Nephron (organoid): ENCODE data around the gene CYB561D2.

Experiments
- H3K27ac Mint-ChIP-seq, 3 experiments: 2 replicates each; pipeline ENCODE4 v1.8.0; 2020; ENCODE audit warnings: mixed read lengths in 3 of 3, mild to moderate bottlenecking in 2 of 3, moderate library complexity in 1 of 3
- H3K27me3 Mint-ChIP-seq: 2 replicates; pipeline ENCODE4 v1.8.0; 2021; ENCODE audit warnings: low read depth, mild to moderate bottlenecking, moderate library complexity, mixed read lengths
- H3K36me3 Mint-ChIP-seq: 2 replicates; pipeline ENCODE4 v1.8.0; 2020; ENCODE audit warnings: low read depth, mixed read lengths
- H3K4me1 Mint-ChIP-seq: 2 replicates; pipeline ENCODE4 v1.8.0; 2020; ENCODE audit warnings: mixed read lengths
- H3K4me3 Mint-ChIP-seq, 3 experiments: 2 replicates each; pipeline ENCODE4 v1.8.0; 2020; ENCODE audit warnings: mild to moderate bottlenecking in 3 of 3, mixed read lengths in 3 of 3, moderate library complexity in 2 of 3
- H3K9me3 Mint-ChIP-seq: 2 replicates; pipeline ENCODE4 v1.8.0; 2020; ENCODE audit warnings: mixed read lengths
- TF ChIP-seq, protein P1 (sequence below), 3 experiments: fragments of 200-600 bp; sonication (generic); IDR thresholded peaks; one replicate each; pipeline ENCODE4 v1.5.0; 2021; ENCODE audit warnings: antibody characterized with exemption in 3 of 3; ENCODE audit not compliant: unreplicated experiment in 3 of 3

Gene CYB561D2

DNA sequence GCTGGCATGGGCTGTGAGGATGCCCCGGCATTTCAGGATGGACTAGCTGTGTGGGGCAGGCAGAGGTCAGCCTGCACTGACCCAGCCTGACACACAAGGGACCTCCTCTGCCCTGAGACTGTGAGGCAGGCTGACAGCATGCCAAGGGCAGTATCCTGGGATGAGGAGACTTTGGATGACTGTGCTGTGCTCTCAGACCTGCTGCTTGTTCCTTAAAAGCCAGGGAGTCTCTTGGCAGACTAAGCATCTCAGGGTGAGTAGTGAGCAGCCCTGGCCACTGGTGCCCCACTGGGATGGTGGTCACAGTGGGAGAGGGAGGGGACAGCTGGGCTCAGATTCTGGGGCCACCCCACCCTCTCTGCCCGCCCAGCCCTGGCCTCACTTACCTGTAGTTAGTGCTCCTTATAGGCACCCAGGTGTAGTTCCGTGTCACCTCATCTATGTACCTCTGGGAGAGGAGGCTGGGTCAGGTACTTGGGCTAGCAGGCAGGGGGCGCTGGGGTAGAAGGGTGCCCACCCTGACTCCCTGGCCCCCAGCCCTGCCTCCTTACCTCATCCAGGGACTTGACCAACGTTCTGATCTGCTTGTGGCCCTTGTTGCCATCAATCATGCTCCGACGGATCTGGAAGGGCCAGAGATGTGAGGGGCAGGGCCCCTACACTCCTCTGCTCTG, 24.7 kb downstream of the CYB561D2 start:
- H3K36me3 Mint-ChIP-seq: no peaks in the 10 kb centered on the region
- H3K4me3 Mint-ChIP-seq: no peak overlapping the region
- H3K27me3 Mint-ChIP-seq: peaks cover 8% of the 10 kb centered on the region
- H3K4me1 Mint-ChIP-seq: peaks cover 42% of the 10 kb centered on the region
- H3K9me3 Mint-ChIP-seq: no peaks in the 10 kb centered on the region
- peak overlapping the region in 2 of 3 experiments; percentile 33 to 66 for H3K27ac Mint-ChIP-seq
- TF ChIP-seq, protein P1, sequence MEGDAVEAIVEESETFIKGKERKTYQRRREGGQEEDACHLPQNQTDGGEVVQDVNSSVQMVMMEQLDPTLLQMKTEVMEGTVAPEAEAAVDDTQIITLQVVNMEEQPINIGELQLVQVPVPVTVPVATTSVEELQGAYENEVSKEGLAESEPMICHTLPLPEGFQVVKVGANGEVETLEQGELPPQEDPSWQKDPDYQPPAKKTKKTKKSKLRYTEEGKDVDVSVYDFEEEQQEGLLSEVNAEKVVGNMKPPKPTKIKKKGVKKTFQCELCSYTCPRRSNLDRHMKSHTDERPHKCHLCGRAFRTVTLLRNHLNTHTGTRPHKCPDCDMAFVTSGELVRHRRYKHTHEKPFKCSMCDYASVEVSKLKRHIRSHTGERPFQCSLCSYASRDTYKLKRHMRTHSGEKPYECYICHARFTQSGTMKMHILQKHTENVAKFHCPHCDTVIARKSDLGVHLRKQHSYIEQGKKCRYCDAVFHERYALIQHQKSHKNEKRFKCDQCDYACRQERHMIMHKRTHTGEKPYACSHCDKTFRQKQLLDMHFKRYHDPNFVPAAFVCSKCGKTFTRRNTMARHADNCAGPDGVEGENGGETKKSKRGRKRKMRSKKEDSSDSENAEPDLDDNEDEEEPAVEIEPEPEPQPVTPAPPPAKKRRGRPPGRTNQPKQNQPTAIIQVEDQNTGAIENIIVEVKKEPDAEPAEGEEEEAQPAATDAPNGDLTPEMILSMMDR (IDR thresholded peaks at IDR 0.05; ENCODE audit: unreplicated experiment in 3 of 3): no peak

DNA sequence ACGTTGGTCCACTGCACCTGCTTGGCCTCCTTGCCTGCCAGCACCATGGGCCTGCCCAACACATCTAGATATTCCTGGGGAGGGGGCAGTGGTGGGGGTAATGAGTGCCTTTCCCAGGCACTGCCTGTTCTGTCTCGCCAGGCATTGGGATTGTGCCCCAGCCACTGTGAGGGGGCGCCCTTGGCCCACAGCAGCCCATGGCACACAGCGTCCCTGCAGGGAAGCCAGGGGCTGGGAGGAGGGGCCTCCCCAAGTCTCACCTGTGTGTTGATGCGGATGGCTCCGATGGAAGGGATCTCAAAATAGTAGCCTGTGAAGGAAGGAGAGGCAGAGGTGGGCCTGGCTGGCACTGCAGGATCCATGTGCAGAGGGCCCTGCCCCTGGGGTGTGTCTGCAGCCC, 27.4 kb downstream of the CYB561D2 start:
- peaks cover 8% of the 10 kb centered on the region for H3K27me3 Mint-ChIP-seq
- no peaks in the 10 kb centered on the region for H3K9me3 Mint-ChIP-seq
- H3K27ac Mint-ChIP-seq: no peak overlapping the region
- TF ChIP-seq, protein P1 (IDR thresholded peaks at IDR 0.05; ENCODE audit: unreplicated experiment in 3 of 3): no peak
- no peaks in the 10 kb centered on the region for H3K36me3 Mint-ChIP-seq
- H3K4me3 Mint-ChIP-seq: no peak overlapping the region
- H3K4me1 Mint-ChIP-seq: peaks cover 35% of the 10 kb centered on the region

DNA sequence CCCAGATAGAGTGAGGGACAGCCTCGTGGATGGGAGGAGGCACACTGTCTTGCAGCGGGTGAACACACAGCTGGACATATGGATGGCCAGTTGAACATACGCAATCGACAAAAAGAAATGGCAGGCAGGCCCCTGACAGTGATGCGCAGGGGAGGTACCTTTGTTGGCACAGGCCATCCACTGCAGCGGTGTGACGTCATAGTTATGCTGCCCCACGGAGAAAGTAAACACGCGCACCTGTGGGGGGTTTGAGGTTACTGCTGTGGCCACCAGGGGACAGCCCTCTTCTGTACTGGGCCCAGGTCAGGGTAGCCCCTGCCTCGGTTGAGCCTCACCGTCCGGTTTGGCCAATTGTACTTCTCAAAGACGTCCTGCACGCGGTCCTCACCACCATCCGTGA, 28.1 kb downstream of the CYB561D2 start:
- Mint-ChIP-seq H3K4me3 (no peak overlapping the region), H3K27ac (peak overlapping the region in 2 of 3 experiments; percentile 7 to 26), H3K36me3 (no peaks in the 10 kb centered on the region), H3K9me3 (no peaks in the 10 kb centered on the region), H3K4me1 (peaks cover 38% of the 10 kb centered on the region), H3K27me3 (peaks cover 8% of the 10 kb centered on the region)
- TF ChIP-seq, protein P1 (IDR thresholded peaks at IDR 0.05; ENCODE audit: unreplicated experiment in 3 of 3): no peak

DNA sequence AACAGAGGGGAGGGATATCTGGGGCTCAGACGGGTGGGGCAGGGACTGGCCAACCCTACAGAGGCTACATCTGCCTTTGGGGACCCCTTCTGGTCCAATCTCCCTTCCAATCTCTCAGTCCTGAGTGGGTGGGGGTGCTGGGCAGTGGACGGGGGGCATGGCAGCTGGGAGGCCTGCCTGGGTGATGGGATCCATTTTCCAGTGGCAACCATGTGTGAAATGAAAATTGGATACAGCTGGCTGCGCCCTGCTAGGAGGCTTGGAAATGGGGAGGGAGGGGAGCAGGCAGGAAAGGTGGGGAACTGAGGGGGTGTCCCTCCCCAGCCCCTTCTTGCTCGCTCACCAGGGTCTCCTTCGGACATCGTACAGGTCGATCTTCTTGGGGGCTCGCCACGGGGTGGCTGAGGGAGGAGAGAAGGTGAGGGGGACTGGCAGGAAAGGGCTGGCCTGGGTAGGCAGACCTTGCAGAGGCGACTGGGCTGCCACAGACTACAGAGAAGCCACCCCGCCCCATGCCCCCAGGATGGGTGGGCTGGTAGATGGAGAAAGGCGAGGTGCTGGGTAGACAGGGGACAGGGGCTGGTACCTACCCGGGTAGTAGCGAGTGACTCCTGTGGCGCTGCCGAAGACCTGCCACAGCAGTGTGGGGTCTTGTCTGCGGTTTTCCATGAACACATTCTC, 29.9 kb downstream of the CYB561D2 start:
- TF ChIP-seq, protein P1 (IDR thresholded peaks at IDR 0.05; ENCODE audit: unreplicated experiment in 3 of 3): no peak
- H3K9me3 Mint-ChIP-seq: no peaks in the 10 kb centered on the region
- H3K27ac Mint-ChIP-seq: peak overlapping the region; percentile 87 to 97 (median 89)
- peak overlapping the region in 1 of 3 experiments; percentile 21 for H3K4me3 Mint-ChIP-seq
- H3K4me1 Mint-ChIP-seq: peaks cover 43% of the 10 kb centered on the region
- no peaks in the 10 kb centered on the region for H3K36me3 Mint-ChIP-seq
- H3K27me3 Mint-ChIP-seq: peaks cover 8% of the 10 kb centered on the region

DNA sequence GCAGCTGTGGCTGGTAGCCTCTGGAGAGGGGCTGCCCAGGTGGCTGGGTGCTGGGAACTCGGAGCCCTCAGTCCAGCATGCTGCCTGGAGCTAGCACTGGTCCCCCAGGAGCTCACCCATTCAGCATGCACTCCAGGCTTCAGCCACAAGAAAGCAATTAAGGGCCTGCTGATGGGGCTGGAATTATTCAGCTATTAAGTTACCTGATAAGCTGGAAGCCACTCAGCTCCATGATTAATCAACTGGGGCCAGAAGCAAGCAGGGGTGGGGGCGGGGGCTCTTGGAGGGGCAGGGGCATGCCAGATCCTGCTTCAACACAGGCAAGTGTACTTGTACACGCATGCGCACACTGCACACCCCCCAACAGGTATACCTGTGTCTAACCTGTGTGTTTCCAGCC, 30.7 kb downstream of the CYB561D2 start:
- TF ChIP-seq, protein P1 (IDR thresholded peaks at IDR 0.05; ENCODE audit: unreplicated experiment in 3 of 3): no peak
- H3K27ac Mint-ChIP-seq: peak overlapping the region; percentile 87 to 97 (median 89)
- no peaks in the 10 kb centered on the region for H3K9me3 Mint-ChIP-seq
- no peaks in the 10 kb centered on the region for H3K36me3 Mint-ChIP-seq
- H3K4me3 Mint-ChIP-seq: peak overlapping the region in 1 of 3 experiments; percentile 16
- peaks cover 49% of the 10 kb centered on the region for H3K4me1 Mint-ChIP-seq
- peaks cover 6% of the 10 kb centered on the region for H3K27me3 Mint-ChIP-seq
